Sigmoid colon (tissue), 4 donors: ENCODE measurements around the gene POMGNT2.

Source experiments
- POLR2A ChIP-seq, 2 donors: fragments of 450-650 bp; IDR thresholded peaks; one replicate each; pipeline ENCODE4 v1.6.1; 2016; ENCODE audit warnings: antibody characterized with exemption in 2 of 2, mild to moderate bottlenecking in 2 of 2, moderate library complexity in 2 of 2
- POLR2AphosphoS5 ChIP-seq, 4 donors: sonication (generic); formaldehyde crosslinking; IDR thresholded peaks; one replicate each; pipeline ENCODE4 v1.6.1; 2017; ENCODE audit warnings: antibody characterized with exemption in 4 of 4
- TF ChIP-seq, protein P1 (sequence below), 4 experiments: fragments of 450-650 bp in 3 of 4; fragments of 200-600 bp in 1 of 4; IDR thresholded peaks; one replicate each; pipeline ENCODE4 v1.5.1; 2016 to 2019; ENCODE audit warnings: antibody characterized with exemption in 4 of 4, mild to moderate bottlenecking in 3 of 4, moderate library complexity in 2 of 4

DNA sequence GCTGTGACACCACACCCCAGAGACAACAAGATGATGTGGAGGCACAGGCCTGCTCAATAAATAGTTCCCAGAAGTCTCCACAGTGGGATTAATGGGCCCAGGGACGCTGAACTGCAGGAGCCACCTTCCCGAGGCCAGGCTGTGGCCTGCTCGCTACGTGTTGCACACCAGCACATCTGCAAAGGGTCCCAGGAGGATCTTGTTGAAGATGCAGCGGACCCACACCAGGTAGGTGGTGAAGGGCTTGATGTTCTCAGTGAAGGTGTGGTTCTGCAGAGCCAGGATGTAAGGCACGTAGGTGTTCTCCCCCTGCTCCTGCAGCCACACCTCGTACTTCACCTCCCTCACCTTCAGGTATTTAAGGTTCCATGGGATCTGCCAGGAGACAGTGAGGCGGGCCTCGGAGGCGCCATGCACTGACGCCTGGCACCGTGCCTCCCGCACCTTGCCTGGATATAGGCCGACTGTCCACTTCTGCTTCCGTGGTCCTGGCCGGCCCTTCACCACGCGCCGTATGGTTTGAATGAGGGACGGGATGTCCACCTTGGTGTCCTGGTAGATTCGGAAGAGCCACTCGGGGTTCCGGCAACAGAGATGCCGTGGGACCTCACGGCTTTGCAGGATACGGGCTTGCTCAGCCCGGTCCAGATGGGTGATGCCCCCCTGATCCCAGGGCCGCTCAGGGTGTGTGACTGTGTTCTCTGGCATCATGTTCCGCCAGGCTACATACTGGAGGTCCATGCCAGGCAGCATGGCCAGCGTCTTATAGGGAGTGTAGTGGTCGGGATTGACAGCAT lies 26.1 kb downstream of the POMGNT2 start:
- TF ChIP-seq, protein P1, sequence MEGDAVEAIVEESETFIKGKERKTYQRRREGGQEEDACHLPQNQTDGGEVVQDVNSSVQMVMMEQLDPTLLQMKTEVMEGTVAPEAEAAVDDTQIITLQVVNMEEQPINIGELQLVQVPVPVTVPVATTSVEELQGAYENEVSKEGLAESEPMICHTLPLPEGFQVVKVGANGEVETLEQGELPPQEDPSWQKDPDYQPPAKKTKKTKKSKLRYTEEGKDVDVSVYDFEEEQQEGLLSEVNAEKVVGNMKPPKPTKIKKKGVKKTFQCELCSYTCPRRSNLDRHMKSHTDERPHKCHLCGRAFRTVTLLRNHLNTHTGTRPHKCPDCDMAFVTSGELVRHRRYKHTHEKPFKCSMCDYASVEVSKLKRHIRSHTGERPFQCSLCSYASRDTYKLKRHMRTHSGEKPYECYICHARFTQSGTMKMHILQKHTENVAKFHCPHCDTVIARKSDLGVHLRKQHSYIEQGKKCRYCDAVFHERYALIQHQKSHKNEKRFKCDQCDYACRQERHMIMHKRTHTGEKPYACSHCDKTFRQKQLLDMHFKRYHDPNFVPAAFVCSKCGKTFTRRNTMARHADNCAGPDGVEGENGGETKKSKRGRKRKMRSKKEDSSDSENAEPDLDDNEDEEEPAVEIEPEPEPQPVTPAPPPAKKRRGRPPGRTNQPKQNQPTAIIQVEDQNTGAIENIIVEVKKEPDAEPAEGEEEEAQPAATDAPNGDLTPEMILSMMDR (IDR thresholded peaks at IDR 0.05), result no peak
- TF ChIP-seq POLR2A (IDR thresholded peaks at IDR 0.05) (no peak), POLR2AphosphoS5 (IDR thresholded peaks at IDR 0.05) (no peak)
